ENCODE data around the gene EGLN1. TPM values are rescaled to one million over a fixed set of nuclear protein-coding genes. Genes with fewer than 3 reads are reported as not detected.
A peak's percentile ranks its signal among the peaks of the same experiment; 100 is the strongest.

Gene EGLN1
- polyA plus RNA-seq, 1 of the 3 experiments (the other 2 are of a cell fraction) = 10.7 TPM

- Histone ChIP-seq H3K79me2 (ENCODE audit: insufficient read depth) (peaks cover 3% of the 10 kb centered on the region; the same call in 1 of the 2 replicates), H3K4me3 (ENCODE audit: low read depth in 2 of 2, low read length in 1 of 2) (no peak overlapping the region; a peak in 1 of 4 replicates), H2AFZ (ENCODE audit: low read depth) (no peak overlapping the region), H3K4me2 (no peak overlapping the region), H3K9me2 (no peaks in the 10 kb centered on the region), H3K36me3 (replicated peaks in 1 of 2; ENCODE audit: control insufficient read depth in 1 of 2, insufficient read depth in 2 of 2, low read length in 1 of 2) (peaks cover 29% of the 10 kb centered on the region in 2 experiments), H3K4me1 (ENCODE audit: control insufficient read depth in 1 of 2, insufficient read depth in 2 of 2, low read depth in 1 of 2, low read length in 1 of 2) (peaks cover 0 to 2% of the 10 kb centered on the region in 2 experiments; a peak in 1 of 4 replicates), H3K9me3 (no peaks in the 10 kb centered on the region), H3F3A (replicated peaks; ENCODE audit: insufficient read depth) (peaks cover 8% of the 10 kb centered on the region), H3K9ac (no peak overlapping the region), H4K20me1 (ENCODE audit: insufficient read depth) (no peaks in the 10 kb centered on the region), H3K27me3 (ENCODE audit: insufficient read depth) (no peaks in the 10 kb centered on the region), H3K27ac (ENCODE audit: low read depth in 2 of 2, low read length in 1 of 2) (peak overlapping the region in 1 of 2 experiments; percentile 25; a peak in 1 of 4 replicates)
- peak; percentile 57 for DNase-seq
- CTCF ChIA-PET = interaction anchor here (0.6 to 2.5 kb wide), 43 partner anchors 9 to 1277 kb away, joined by 3 to 12 read pairs (median 4); partner anchors contain the start of genes EXOC8 and SPRTN
- POLR2A ChIA-PET = no interaction called here
- TF ChIP-seq NFIC (IDR thresholded peaks at IDR 0.05; ENCODE audit: borderline replicate concordance) (no peak), RCOR1 (IDR thresholded peaks at IDR 0.05; ENCODE audit: low read length) (peak; percentile 10; the same call in 1 of the 2 replicates), MEF2A (IDR thresholded peaks at IDR 0.05; ENCODE audit: borderline replicate concordance, low read depth) (no peak), CTCF (IDR thresholded peaks at IDR 0.05) (peak; percentile 85), SIN3A (IDR thresholded peaks at IDR 0.05; ENCODE audit: borderline replicate concordance, low read depth, low read length) (peak; percentile 43; the same call in 1 of the 2 replicates), SMC3 (IDR thresholded peaks at IDR 0.05; ENCODE audit: low read depth, low read length) (peak; percentile 93), RAD21 (IDR thresholded peaks at IDR 0.05; ENCODE audit: low read length) (peak; percentile 99), PBX3 (IDR thresholded peaks at IDR 0.05) (no peak)
- TF ChIP-seq, protein P1, sequence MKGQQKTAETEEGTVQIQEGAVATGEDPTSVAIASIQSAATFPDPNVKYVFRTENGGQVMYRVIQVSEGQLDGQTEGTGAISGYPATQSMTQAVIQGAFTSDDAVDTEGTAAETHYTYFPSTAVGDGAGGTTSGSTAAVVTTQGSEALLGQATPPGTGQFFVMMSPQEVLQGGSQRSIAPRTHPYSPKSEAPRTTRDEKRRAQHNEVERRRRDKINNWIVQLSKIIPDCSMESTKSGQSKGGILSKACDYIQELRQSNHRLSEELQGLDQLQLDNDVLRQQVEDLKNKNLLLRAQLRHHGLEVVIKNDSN (IDR thresholded peaks at IDR 0.05; ENCODE audit: borderline replicate concordance, low read depth) = no peak
- WGBS (ENCODE audit: low lambda C conversion rate) = 8% methylated on average over 4 of the region's 4 CpGs
These were observed 64.2 kb downstream of the EGLN1 start for GRCh38 chr1:231357831-231358354.

GRCh38 chr1:231357187-231357772, 64.8 kb downstream of the EGLN1 start:
- CTCF ChIA-PET = interaction anchor here (0.7 to 2.5 kb wide), 37 partner anchors 8 to 400 kb away, joined by 3 to 12 read pairs (median 4); partner anchors contain the start of genes EXOC8 and SPRTN
- POLR2A ChIA-PET = no interaction called here
- TF ChIP-seq CHD2 (IDR thresholded peaks at IDR 0.05; ENCODE audit: low read length, partially characterized antibody) (no peak), RXRA (IDR thresholded peaks at IDR 0.05; ENCODE audit: borderline replicate concordance, low read depth) (no peak), IRF3 (IDR thresholded peaks at IDR 0.05; ENCODE audit: low read depth, low read length) (no peak), JUND (IDR thresholded peaks at IDR 0.05) (no peak), REST (IDR thresholded peaks at IDR 0.05; ENCODE audit: low read depth, low read length) (no peak), GABPA (IDR thresholded peaks at IDR 0.05; ENCODE audit: low read depth) (no peak), NRF1 (IDR thresholded peaks at IDR 0.05; ENCODE audit: low read depth, low read length) (no peak), MXI1 (IDR thresholded peaks at IDR 0.05; ENCODE audit: low read depth, low read length) (no peak)

More at GRCh38 chr1:231357187-231357772, 64.8 kb downstream of the EGLN1 start:
- H3K27me3 ChIP-seq (ENCODE audit: insufficient read depth) = no peaks in the 10 kb centered on the region
- H3K9me3 ChIP-seq = no peaks in the 10 kb centered on the region
- no peaks in the 10 kb centered on the region for H4K20me1 ChIP-seq (ENCODE audit: insufficient read depth)
- H3K9ac ChIP-seq = no peak overlapping the region
- H3K79me2 ChIP-seq (ENCODE audit: insufficient read depth) = peaks cover 3% of the 10 kb centered on the region; the same call in 1 of the 2 replicates
- H2AFZ ChIP-seq (ENCODE audit: low read depth) = no peak overlapping the region
- H3F3A ChIP-seq (replicated peaks; ENCODE audit: insufficient read depth) = peaks cover 5% of the 10 kb centered on the region
- no peak overlapping the region for H3K27ac ChIP-seq (ENCODE audit: low read depth in 2 of 2, low read length in 1 of 2)
- 91% methylated on average over 10 of the region's 10 CpGs for WGBS (ENCODE audit: low lambda C conversion rate)
- H3K4me1 ChIP-seq (ENCODE audit: control insufficient read depth in 1 of 2, insufficient read depth in 2 of 2, low read depth in 1 of 2, low read length in 1 of 2) = peaks cover 0 to 2% of the 10 kb centered on the region in 2 experiments; a peak in 1 of 4 replicates
- no peak for DNase-seq
- no peak overlapping the region for H3K4me2 ChIP-seq
- H3K9me2 ChIP-seq = no peaks in the 10 kb centered on the region
- H3K36me3 ChIP-seq (replicated peaks in 1 of 2; ENCODE audit: control insufficient read depth in 1 of 2, insufficient read depth in 2 of 2, low read length in 1 of 2) = peaks cover 32 to 34% of the 10 kb centered on the region in 2 experiments
- H3K4me3 ChIP-seq (ENCODE audit: low read depth in 2 of 2, low read length in 1 of 2) = no peak overlapping the region

Measured in SK-N-SH (cell line).